Right kidney (tissue), 1 donor: Measurements from ENCODE around the gene FAM120B.
"Not testable (repeated sequence)": the region's sequence is repeated elsewhere in the genome, so short reads cannot be mapped to it uniquely, and the experiment has no call there.

Experiments used
- DNase-seq: peaks from one replicate; pipeline ENCODE4 v3.0.0-alpha.2; 2016

FAM120B gene

GRCh38 chr6:170385506-170385905 lies 78.9 kb downstream of the FAM120B start:
- DNase-seq: no peak

DNA sequence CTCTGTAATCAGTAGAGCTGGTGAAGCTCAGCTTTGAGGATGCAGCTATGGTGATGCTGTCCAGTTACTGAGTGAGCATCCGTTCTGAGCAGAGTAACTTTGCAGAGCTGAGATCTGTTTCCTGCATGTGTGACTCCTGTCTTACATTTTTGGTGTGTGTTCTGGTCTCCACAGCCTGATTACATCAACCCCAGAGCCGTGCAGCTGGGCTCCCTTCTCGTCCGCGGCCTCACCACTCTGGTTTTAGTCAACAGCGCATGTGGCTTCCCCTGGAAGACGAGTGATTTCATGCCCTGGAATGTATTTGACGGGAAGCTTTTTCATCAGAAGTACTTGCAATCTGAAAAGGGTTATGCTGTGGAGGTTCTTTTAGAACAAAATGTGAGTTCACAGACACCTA lies 81.6 kb downstream of the FAM120B start:
- DNase-seq: no peak

- no peak for DNase-seq
These were observed 86.5 kb downstream of the FAM120B start for GRCh38 chr6:170393033-170393432.

DNA sequence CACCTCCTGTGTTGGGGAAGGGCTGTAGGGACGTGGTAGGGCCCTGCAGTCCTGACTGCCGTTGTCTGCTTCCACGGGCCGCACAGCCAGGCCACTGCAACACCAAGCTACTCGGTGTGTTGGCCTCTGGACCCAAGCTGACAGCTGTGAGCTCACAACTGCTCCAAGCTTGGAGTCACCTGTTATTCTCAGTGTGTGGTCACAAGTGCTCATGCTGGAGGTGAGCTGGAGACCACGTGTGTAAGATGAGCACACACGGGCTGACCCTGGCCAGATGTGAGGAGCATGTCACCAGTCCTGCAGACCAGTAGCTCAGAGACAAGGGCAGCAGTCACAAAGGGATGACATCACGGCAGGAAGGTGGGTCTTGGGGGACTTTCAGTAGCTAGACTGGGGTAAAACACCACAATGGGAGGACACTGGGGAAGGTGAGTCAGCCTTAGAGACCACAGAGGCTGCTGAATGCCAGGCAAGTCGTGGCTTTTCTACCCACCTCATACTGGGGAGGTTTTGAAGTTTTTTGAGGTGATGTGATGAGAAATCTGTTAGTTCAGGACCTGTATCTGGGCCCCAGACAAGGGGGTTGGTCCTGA lies 87.3 kb downstream of the FAM120B start:
- DNase-seq: no peak

DNA sequence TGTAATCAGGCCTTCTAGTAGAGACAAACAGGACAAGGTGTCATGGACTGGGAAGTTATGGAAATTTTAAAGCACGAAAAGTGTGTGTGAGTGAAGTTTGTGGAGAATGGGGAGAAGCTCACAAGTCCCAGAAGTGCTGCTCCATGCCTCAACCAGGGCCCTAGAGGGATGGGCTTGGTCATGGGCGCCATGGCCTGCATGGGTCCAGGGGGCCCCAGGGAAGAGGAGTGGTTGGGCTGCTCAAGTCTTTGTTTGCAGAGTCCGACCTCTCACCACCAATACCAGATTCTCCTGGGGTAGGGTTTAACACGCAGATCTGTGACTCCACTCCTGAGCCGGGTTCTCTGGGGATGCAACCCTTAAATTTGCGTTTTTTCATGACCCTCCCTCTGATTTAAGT lies 88.4 kb downstream of the FAM120B start:
- DNase-seq: no peak

DNA sequence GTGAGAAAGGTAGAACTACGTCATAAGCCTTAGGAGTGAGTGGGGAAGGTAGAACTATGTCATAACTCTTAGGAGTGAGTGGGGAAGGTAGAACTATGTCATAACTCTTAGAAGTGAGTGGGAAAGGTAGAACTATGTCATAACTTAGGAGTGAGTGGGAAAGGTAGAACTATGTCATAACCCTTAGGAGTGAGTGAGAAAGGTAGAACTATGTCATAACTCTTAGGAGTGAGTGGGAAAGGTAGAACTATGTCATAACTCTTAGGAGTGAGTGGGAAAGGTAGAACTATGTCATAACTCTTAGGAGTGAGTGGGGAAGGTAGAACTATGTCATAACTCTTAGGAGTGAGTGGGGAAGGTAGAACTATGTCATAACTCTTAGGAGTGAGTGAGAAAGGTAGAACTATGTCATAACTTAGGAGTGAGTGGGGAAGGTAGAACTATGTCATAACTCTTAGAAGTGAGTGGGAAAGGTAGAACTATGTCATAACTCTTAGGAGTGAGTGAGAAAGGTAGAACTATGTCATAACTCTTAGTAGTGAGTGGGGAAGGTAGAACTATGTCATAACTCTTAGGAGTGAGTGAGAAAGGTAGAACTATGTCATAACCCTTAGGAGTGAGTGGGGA lies 92.3 kb downstream of the FAM120B start:
- not testable (repeated sequence) for DNase-seq

- DNase-seq: not testable (repeated sequence)
These were observed 93.5 kb downstream of the FAM120B start for GRCh38 chr6:170399955-170400558.

- DNase-seq: no peak
These were observed 95.9 kb downstream of the FAM120B start for GRCh38 chr6:170402318-170403040.

GRCh38 chr6:170403451-170403850 lies 96.9 kb downstream of the FAM120B start:
- DNase-seq: peak; percentile 25

- no peak for DNase-seq
These were observed 97.5 kb downstream of the FAM120B start for GRCh38 chr6:170404036-170404435.

GRCh38 chr6:170404697-170405096 lies 98.1 kb downstream of the FAM120B start:
- no peak for DNase-seq

DNA sequence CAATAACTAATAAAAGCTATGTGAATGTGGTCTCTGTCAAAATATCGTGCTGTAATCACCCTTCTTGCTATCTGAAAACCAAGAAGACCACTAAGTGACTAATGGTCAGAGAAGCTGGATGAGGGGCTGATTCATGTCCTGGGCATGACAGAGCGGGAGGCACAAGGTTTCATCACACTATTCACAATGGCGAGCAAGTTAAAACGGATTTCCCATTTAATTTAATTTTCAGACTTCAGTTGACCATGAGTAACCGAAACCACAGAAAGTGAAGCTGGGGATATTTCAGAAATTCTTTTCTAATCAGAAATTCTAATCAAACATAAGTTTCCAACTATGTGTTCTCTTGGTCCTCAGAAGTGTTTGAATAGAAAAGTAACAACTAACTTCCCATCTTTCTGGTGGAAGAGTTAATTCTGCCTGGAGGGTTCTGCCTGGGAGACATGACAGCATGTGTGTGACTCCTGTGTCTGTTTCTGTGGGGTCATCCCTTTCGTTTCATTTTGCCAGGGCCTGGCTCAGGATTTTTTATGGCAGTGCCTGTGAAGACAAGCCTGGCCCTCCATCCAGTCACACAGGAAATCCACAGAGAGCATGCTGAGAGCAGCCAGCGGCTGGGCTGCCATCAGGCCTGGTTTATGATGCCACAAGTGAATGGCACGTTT lies 98.9 kb downstream of the FAM120B start:
- DNase-seq: no peak

GRCh38 chr6:170407200-170407599 lies 100.6 kb downstream of the FAM120B start:
- no peak for DNase-seq

DNA sequence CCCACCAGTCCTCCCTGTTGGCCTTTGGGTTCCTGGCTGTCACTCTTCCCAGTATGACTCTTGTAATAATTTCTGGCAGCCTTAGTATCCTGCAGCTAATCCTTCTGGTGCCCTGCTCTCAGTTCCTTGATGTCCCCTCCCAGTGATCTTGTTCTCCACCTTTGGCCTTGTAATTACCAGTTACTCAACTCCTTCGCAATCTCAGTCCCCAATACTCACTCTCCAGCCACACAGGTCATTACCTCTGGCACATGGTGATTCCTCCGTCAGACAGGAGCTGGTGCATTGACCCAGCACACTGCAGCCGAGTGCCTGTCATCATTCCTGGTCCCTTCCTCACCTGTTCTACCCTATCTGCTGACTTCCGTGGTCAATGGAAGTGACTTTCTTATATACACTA lies 101.4 kb downstream of the FAM120B start:
- DNase-seq: no peak

DNA sequence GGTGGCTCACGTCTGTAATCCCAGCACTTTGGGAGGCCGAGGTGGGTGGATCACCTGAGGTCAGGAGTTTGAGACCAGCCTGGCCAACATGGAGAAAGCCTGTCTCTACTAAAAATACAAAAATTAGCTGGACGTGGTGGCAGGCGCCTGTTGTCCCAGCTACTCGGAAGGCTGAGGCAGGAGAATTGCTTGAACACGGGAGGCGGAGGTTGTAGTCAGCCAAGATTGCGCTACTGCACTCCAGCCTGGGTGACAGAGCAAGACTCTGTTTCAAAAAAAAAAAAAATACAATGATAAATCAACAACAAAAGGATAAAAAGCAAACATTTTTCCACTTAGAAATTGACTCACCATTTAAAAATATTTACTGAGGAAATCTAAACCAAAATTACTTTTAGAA lies 103.2 kb downstream of the FAM120B start:
- DNase-seq: not testable (repeated sequence)

DNA sequence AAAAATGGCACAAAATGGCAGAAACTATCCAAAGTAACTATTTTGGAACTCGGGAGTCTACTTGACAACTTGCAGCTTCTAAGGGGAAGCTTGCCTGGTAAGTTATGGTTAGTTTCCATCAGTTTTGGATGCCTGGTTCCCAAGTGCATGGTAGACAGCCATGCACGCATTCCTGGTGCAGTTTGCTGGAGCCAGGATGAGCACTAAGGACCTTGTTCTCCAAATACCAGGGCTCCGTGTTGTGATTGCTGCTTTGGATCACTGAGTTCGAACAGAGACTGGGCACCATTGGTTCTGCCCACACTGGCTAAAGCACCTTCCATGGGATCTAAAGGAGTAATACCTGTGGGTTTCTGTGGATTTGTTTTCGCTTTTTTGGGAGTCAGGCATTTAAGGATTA lies 103.7 kb downstream of the FAM120B start:
- no peak for DNase-seq

DNA sequence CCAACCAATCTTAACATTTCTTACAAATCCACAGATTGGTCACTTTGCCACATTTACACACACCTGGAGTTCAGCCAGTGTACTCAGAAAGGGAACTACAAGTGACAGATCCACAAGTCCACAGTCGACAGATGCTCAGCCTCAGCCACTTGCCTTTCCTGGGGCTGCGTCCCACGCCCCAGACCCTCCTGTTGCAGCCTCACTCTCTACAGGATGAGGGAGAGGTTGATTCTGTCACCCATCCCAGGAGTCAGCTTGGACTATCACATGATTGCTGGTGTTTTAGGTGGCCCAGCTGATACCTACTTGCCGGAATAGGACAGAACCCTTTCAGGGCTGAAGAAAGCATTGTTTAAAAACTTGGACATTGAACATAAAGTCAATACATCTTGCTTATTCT lies 108.8 kb downstream of the FAM120B start:
- DNase-seq: no peak

- no peak for DNase-seq
These were observed 109.7 kb downstream of the FAM120B start for GRCh38 chr6:170416303-170416702.

GRCh38 chr6:170416959-170417606 lies 110.5 kb downstream of the FAM120B start:
- DNase-seq: no peak

DNA sequence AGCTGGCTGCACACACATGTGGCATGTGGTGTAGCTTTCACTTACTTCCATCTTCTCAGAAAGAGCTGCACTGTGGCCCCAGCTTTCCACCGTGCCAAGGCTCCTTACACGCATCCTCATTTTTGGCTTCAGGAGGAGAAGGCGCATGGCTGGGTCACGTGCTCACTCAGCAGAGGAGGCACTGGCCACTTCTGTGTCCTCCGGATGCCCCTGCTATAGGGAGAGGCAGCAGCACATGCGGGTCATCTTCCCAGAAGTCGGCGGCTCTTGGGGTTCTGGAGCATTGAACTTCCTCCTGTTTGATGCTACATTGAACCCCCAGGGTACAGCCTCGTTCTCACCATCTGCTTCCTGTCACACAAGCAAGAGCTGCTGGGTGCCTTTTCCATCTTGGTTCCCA lies 111.3 kb downstream of the FAM120B start:
- DNase-seq: no peak

DNA sequence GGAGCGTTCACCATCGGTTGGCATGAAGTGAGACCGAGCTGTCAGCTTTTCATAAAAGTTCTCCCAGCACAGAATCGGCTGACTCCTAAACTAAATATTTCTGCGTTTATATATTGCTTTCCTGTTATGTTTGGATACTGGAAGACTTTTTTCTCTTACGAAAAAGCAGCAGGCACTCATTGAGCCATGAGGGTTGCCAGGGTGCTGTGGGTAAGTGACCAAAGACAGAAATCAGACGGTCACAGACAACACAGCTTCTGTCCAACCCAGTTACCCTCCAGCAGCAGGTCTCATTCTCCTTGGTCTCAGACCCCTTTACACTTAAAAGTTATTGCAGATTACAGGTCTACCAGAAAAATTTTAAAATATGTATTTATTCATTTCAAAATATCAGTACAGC lies 113.7 kb downstream of the FAM120B start:
- DNase-seq: no peak
